Mucosa of descending colon (tissue), 3 donors: Measurements from ENCODE around the gene MTFR2. TPM values are rescaled to one million over a fixed set of nuclear protein-coding genes. Genes with fewer than 3 reads are reported as not detected.
A peak's percentile ranks its signal among the peaks of the same experiment; 100 is the strongest.

ENCODE experiments used
- ATAC-seq: fragments of 200-7000 bp; cut with Tn5 transposase; one replicate; pipeline ENCODE4 v1.9.1; 2020; ENCODE audit warnings: mild to moderate bottlenecking, moderate library complexity
- DNase-seq, 3 donors: peaks; one replicate each; pipeline ENCODE4 v3.0.0-alpha.2; 2020
- H3K36me3 ChIP-seq: fragments of 200-600 bp; one replicate; pipeline ENCODE4 v1.8.0; 2021; ENCODE audit warnings: low read depth, mild to moderate bottlenecking
- H3K4me1 ChIP-seq: fragments of 200-600 bp; one replicate; pipeline ENCODE4 v1.8.0; 2021; ENCODE audit warnings: low read depth, mild to moderate bottlenecking
- H3K4me3 ChIP-seq: fragments of 200-600 bp; one replicate; pipeline ENCODE4 v1.8.0; 2021; ENCODE audit warnings: mild to moderate bottlenecking
- H3K9me3 ChIP-seq: fragments of 200-600 bp; one replicate; pipeline ENCODE4 v1.8.0; 2021; ENCODE audit warnings: mild to moderate bottlenecking
- CTCF ChIP-seq: fragments of 200-600 bp; IDR thresholded peaks from one replicate; pipeline ENCODE4 v1.8.0; 2022; ENCODE audit warnings: antibody characterized with exemption, mild to moderate bottlenecking
- intact Hi-C, 2 donors: fragments of 100-400 bp; cut with DNase I in 1 of 2; cut with micrococcal nuclease in 1 of 2; formaldehyde crosslinking; loops; one replicate each; pipeline versions ENCODE4 v1.11.0 to v1.11.1; 2022; cut with DNase I, micrococcal nuclease
- total RNA-seq, 3 donors: library from RNA; stranded (reverse); fragmentation: NEBNext Ultra II Directional in 2 of 3; extraction: Animal tissue kit (Norgen Biotek cat#: 25700) in 2 of 3; gene quantifications; one replicate each; pipeline versions ENCODE4 v1.2.1 to v1.2.4, GENCODE V29; 2021 to 2023
- donor health status: DM: no; HTN: no; CAD: no; lungs with moderate emphysema.
- donor health status: DM: no; HTN: no; CAD: no.
- donor health status: DM: no; HTN: yes; CAD: no.

Gene MTFR2
- total RNA-seq, 3 donors from 2014 or later: 2.2 to 5.1 (median 2.6) TPM

- no peak for TF ChIP-seq CTCF
- Histone ChIP-seq H3K36me3 (no peaks in the 10 kb centered on the region), H3K4me3 (peak overlapping the region; percentile 47), H3K4me1 (peaks cover 15% of the 10 kb centered on the region), H3K9me3 (no peaks in the 10 kb centered on the region)
- intact Hi-C loops: no loop called here
- DNase-seq (no peak), ATAC-seq (peak; percentile 5)
These were observed 536 bp upstream of the MTFR2 start for GRCh38 chr6:136250686-136251008.

- ATAC-seq (no peak), DNase-seq (no peak)
- Histone ChIP-seq H3K4me3 (no peak overlapping the region), H3K36me3 (no peaks in the 10 kb centered on the region), H3K4me1 (peaks cover 15% of the 10 kb centered on the region), H3K9me3 (no peaks in the 10 kb centered on the region)
- no peak for TF ChIP-seq CTCF
- intact Hi-C loops: no loop called here
These were observed 775 bp downstream of the MTFR2 start for GRCh38 chr6:136249336-136249735.

GRCh38 chr6:136244061-136244616 is 6.0 kb downstream of the MTFR2 start:
- peaks cover under 1% of the 10 kb centered on the region for H3K4me1 ChIP-seq
- no peaks in the 10 kb centered on the region for H3K36me3 ChIP-seq
- TF ChIP-seq CTCF: no peak
- intact Hi-C loops: no loop called here
- H3K9me3 ChIP-seq: no peaks in the 10 kb centered on the region
- H3K4me3 ChIP-seq: no peak overlapping the region
- DNase-seq (no peak), ATAC-seq (no peak)

DNA sequence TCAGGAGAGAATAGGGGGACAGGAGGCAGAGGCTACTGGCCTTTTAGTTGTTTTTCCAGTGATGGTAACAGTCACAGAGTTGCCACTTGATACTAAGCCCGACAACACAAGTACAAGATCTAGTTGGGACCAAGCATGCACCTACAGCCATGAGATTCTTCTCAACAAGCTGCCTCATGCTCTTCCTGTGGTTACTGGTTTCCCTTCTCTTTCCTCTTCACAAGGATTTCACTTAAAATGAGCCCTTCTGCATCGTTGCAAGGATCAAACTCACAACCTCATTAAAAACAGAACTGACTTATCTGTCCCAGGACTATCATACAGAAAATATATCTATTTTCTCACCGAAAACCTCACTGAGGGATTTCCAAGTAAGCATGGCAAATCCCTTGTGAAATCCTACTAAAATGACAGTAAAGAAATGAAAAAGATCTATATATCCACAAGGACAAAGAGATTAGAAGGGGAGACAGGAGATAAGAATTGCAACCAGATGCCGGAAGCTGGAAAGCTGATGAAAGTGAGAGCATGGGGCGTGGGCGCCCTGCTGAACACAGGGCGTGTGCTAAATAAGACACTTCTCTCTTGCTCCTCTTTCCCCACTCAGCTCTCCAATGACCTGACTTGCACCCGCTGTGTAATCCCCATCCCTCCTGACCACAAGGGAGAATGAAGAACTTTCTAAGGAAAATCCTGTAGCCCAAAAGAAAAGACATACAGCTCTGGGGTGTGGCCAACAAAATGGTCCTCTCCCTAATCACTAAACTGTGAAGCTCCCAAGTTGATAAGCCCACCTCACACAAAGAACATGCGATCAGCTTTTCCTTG is 13.4 kb downstream of the MTFR2 start:
- no peaks in the 10 kb centered on the region for H3K4me1 ChIP-seq
- DNase-seq (no peak), ATAC-seq (no peak)
- intact Hi-C loops: loop anchor here in 1 of 2 donors (10.0 kb wide), 1 partner anchor 702 kb away; no protein-coding TSS in a partner anchor
- no peak for TF ChIP-seq CTCF
- H3K36me3 ChIP-seq: no peaks in the 10 kb centered on the region
- H3K4me3 ChIP-seq: no peak overlapping the region
- no peaks in the 10 kb centered on the region for H3K9me3 ChIP-seq

DNA sequence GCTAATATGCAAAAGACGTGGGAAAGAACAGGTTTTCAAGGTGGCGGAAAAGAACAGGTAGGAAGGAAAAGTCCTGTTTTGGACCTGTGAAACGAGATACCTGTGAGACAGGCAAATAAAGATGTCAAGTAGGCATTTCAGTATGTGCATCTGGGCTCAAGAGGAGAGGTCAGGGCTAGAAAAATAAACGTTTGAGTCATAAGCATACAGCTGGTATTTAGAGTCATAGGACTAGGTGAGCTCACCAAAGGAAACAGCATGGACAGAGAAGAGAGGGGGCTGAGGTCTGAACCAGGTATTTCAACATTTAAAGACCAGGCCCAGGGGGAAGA is 14.9 kb downstream of the MTFR2 start:
- no peaks in the 10 kb centered on the region for H3K4me1 ChIP-seq
- TF ChIP-seq CTCF: no peak
- intact Hi-C loops: loop anchor here in 1 of 2 donors (10.0 kb wide), 1 partner anchor 700 kb away; no protein-coding TSS in a partner anchor
- DNase-seq (no peak), ATAC-seq (no peak)
- no peak overlapping the region for H3K4me3 ChIP-seq
- H3K36me3 ChIP-seq: no peaks in the 10 kb centered on the region
- H3K9me3 ChIP-seq: no peaks in the 10 kb centered on the region
